NCI-H2107 (cell line): Measurements from ENCODE around the gene MFAP3L.

Experiments used
- DNase-seq: peaks from one replicate; lab custom pipeline; 2025; lab: John Stamatoyannopoulos, UW

MFAP3L gene

DNA sequence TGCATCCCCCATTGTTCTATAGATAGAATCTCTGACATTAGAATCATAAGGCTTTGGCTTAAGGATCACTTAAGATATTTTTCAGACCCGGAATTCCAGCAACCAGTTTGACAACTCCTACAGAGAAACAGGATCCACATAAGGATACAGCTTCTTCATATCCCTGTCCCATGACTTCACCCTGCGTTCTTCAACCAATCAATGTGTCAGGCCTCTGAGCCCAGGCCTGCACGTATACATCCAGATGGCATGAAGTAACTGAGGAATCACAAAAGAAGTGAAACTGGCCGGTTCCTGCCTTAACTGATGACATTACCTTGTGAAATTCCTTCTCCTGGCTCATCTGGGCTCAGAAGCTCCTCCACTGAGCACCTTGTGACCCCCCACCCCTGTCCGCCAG is 85.1 kb downstream of the MFAP3L start:
- DNase-seq, result no peak

DNA sequence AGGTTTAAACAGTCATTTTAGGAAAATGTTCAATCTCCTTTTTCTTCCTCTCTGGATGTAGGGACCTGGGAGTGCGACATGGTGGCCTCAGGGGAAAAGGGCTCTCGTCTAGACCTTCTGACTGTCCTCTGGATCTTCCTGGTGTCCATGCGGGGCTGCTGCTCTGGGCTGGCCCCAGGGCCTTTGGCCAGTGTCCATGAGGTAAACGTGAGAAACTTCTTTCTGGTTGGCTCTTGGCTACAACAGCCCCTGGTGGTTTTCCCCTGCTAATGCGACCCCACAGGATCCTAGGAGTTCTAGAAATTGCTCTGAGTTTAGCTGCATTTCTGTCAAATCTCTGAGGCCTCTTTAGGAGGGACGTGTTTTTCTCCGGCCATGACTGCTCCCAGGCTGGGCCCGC is 85.7 kb downstream of the MFAP3L start:
- DNase-seq, result no peak
